ENCODE results near the gene SMC1A.

- no peak for TF ChIP-seq CTCF (IDR thresholded peaks at IDR 0.05)
- TF ChIP-seq POLR2A (IDR thresholded peaks at IDR 0.05): no peak
These were observed 45.0 kb downstream of the SMC1A start for GRCh38 chrX:53377464-53377863.

Data from lower leg skin (tissue), 3 donors.